B cell (primary cell): ENCODE measurements around the gene P2RX3.

ENCODE experiments used
- CTCF ChIP-seq: fragments of 200-600 bp; IDR thresholded peaks from one replicate; pipeline ENCODE4 v1.8.0; 2022; ENCODE audit warnings: antibody characterized with exemption, mild to moderate bottlenecking
- EZH2 ChIP-seq: IDR thresholded peaks from 2 replicates; pipeline ENCODE4 v1.6.1; 2012; ENCODE audit warnings: borderline replicate concordance, low read depth, mild to moderate bottlenecking, moderate library complexity, low read length; ENCODE audit not compliant: insufficient read depth, poor library complexity, severe bottlenecking

DNA sequence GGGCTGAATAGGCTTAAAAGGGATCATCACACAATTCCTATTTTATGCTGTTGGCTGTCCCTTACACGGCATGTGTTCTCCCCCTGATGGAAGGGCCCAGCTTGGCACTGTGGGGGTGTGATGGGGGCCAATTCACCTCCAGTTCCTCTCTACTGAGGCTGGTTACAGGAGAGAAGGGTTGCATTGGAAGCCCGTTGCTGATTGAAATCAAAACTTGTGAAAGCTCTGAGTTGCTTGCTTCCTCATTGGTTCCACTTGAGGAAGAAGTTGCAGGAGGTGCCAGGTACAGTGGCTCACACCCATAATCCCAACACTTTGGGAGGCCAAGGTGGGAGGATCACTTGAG lies 65.6 kb downstream of the P2RX3 start:
- TF ChIP-seq CTCF (no peak), EZH2 (no peak)
